C4-2B (cell line): ENCODE results near the gene MFAP2.
A peak's percentile ranks its signal among the peaks of the same experiment; 100 is the strongest.
"Not testable (repeated sequence)": the region's sequence is repeated elsewhere in the genome, so short reads cannot be mapped to it uniquely, and the experiment has no call there.

ENCODE experiments used
- H3K27ac ChIP-seq: fragments of 450-650 bp; 2 replicates; pipeline ENCODE4 v1.5.1; 2017
- CTCF ChIP-seq: fragments of 450-650 bp; conservative IDR thresholded peaks from 2 replicates; pipeline ENCODE4 v1.5.1; 2017; ENCODE audit warnings: mild to moderate bottlenecking
- ZFX ChIP-seq: fragments of 450-650 bp; IDR thresholded peaks from 2 replicates; pipeline ENCODE4 v1.6.1; 2017

Gene MFAP2

DNA sequence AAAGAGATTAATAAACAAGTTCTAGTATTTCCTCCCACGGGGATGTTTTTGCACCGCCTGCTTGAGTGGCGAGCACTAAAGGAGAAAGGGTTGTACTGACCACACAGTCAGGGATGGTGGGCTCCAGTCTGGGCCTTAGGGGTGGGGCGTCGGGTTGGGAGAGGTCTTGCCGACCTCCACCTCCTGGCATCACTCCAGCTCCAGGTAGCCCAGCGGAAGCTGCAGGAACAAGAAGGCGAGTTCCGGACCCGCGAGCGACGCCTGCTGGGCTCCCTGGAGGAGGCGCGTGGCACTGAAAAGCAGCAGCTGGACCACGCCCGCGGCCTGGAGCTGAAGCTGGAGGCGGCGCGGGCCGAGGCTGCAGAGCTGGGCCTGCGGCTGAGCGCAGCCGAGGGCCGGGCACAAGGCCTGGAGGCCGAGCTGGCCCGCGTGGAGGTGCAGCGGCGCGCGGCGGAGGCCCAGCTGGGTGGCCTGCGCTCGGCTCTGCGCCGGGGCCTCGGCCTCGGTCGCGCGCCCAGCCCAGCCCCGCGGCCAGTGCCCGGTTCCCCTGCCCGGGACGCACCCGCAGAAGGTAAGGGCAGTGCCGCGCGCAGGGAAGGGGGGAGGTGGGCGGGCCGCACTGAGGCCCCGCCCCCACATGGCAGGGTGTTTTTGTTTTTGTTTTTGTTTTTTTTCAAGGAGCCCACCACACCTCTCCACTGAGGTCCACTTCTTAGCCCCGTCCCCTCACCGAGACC lies 19.7 kb downstream of the MFAP2 start:
- H3K27ac ChIP-seq: peak overlapping the region; percentile 62
- TF ChIP-seq CTCF (peak; percentile 81), ZFX (peak; percentile 83)

DNA sequence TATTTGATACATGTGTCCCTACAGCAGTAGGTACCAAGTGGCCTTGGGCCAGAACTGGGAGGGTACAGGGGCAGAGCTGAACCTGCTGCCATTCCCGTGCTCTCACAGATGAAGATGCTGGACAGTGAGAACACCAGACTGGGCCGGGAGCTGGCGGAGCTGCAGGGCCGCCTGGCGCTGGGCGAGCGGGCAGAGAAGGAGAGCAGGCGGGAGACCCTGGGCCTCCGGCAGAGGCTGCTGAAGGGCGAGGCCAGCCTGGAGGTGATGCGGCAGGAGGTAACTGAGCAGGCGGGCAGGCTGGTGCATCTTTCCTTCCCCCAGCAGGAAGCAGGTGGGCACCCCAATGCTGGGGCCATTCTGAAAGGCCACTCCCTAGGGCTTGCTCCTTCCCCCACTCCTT lies 21.9 kb downstream of the MFAP2 start:
- H3K27ac ChIP-seq: no peak overlapping the region
- TF ChIP-seq ZFX: no peak
- TF ChIP-seq CTCF: no peak

DNA sequence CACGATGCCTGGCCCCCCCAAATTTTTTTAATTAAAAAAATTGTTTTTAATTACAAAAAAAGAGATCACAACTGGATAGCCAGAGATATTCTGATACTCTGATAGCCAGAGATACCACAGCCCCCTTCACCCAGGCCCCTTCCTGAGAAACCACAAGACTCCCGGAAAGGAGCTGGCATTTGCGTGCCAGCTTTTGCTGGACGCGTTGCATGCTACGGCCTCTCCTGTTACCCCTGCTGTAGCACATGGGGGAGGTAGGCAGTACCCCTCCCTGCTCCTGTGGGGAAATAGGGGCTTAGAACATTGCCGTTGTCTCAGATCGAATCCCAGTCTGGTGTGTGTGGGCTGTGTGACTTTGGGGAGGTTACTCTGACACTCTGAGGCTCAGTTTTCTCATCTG lies 22.7 kb downstream of the MFAP2 start:
- TF ChIP-seq ZFX (no peak), CTCF (no peak)
- no peak overlapping the region for H3K27ac ChIP-seq

DNA sequence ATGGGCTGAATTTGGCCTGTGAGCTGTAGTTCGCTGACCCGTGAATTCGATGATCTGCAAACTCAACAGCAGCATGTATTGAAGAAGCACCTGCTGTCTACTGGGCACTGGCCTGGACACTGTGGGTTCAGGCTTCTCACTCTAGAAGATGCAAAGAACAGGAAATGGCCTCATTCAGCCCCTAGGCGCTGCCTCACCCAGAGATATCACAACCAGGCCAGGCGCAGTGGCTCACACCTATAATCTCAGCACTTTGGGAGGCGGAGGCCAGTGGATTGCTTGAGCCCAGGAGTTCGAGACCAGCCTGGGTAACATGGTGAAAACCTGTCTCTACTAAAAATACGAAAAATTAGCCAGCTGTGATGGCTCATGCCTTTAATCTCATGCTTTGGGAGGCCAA lies 23.6 kb downstream of the MFAP2 start:
- no peak overlapping the region for H3K27ac ChIP-seq
- no peak for TF ChIP-seq CTCF
- no peak for TF ChIP-seq ZFX

GRCh38 chr1:16955186-16955585 lies 25.2 kb downstream of the MFAP2 start:
- no peak for TF ChIP-seq ZFX
- TF ChIP-seq CTCF: no peak
- no peak overlapping the region for H3K27ac ChIP-seq

DNA sequence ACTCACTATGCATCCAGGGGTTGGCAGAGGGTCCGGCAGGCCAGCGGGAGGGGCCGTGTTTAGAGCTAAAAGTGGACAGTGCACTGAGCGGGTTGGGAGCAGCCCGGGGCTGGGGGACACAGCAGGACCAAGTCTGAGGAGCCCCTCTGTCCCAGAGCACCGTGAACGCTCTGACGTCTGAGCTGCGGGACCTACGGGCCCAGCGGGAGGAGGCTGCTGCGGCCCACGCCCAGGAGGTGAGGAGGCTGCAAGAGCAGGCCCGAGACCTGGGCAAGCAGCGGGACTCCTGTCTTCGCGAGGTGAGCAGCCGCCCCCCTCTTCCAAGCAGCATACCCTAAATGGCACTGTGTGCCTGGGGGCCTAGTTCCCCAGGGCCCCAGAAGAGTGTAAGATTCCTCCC lies 25.8 kb downstream of the MFAP2 start:
- no peak for TF ChIP-seq ZFX
- no peak for TF ChIP-seq CTCF
- H3K27ac ChIP-seq: no peak overlapping the region

- not testable (repeated sequence) for H3K27ac ChIP-seq
Observed at GRCh38 chr1:16952376-16952775, 28.0 kb downstream of the MFAP2 start.

- peak overlapping the region; percentile 81 for H3K27ac ChIP-seq
Observed at GRCh38 chr1:16949026-16949425, 31.4 kb downstream of the MFAP2 start.
